Gastroesophageal sphincter (tissue), 3 donors: ENCODE data around the gene TBPL2.

Experiments
- CTCF ChIP-seq, 4 experiments: fragments of 200-600 bp in 2 of 4; fragments of 450-650 bp in 2 of 4; sonication (generic) in 1 of 4; IDR thresholded peaks; one replicate each; pipeline ENCODE4 v1.5.1; 2017 to 2019; ENCODE audit warnings: antibody characterized with exemption in 4 of 4, mild to moderate bottlenecking in 2 of 4, moderate library complexity in 2 of 4
- EP300 ChIP-seq: sonication (generic); formaldehyde crosslinking; IDR thresholded peaks from one replicate; pipeline ENCODE4 v1.6.1; 2017; ENCODE audit warnings: antibody characterized with exemption, mild to moderate bottlenecking

DNA sequence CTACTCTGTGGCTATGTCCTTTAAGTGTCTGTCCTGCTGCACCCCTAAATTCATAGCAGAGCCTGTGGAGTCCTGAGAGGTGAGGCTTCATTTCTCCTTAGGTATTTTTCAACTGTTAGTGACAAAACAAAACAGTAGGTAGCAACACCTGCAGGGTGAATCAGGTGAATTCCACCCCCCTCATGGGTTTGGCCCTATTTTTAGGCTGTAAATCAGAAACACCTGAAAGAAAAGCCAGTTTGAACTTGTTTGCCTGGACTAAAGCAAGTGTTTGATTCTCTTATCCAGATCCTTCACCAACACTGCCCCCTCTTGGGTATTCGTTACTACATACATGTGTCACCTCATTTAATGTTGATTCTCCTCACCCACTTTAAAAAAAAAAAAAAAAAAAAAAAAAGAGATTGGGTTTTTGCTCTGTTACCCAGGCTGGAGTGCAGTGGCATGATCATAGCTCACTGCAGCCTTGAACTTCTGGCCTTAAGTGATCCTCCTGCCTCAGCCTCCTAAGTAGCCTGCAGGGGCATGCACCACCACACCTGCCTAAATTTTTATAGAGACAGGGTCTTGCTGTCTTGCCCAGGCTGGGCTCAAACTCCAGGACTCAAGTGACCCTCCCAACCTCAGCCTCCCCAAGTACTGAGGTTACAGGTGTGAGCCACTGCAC lies 10.3 kb downstream of the TBPL2 start:
- TF ChIP-seq CTCF (IDR thresholded peaks at IDR 0.05) (peak in 2 of 4 experiments; percentile 10 to 47), EP300 (no peak)
